Heart left ventricle (tissue), 16 donors: ENCODE measurements around the gene CC2D1A. TPM values are rescaled to one million over a fixed set of nuclear protein-coding genes. Genes with fewer than 3 reads are reported as not detected.

Experiments
- ATAC-seq, 4 donors: fragments of 200-7000 bp; cut with Tn5 transposase; one replicate each; pipeline ENCODE4 v1.9.1; 2020 to 2022; ENCODE audit warnings: moderate library complexity in 4 of 4, mild to moderate bottlenecking in 3 of 4, moderate number of reproducible peaks in 1 of 4
- DNase-seq, 5 donors: peaks; one replicate each; pipeline ENCODE4 v3.0.0-alpha.2; 2020
- H3K27ac ChIP-seq, 12 donors: fragments of 200-600 bp; sonication (generic) in 4 of 12; one replicate each; pipeline versions ENCODE4 v1.5.0 to v1.8.0; 2016 to 2022; ENCODE audit warnings: mild to moderate bottlenecking in 2 of 12
- H3K27me3 ChIP-seq, 9 donors: fragments of 200-600 bp; sonication (generic) in 2 of 9; one replicate each; pipeline versions ENCODE4 v1.5.1 to v1.8.0; 2016 to 2022; ENCODE audit warnings: mild to moderate bottlenecking in 3 of 9
- H3K36me3 ChIP-seq, 9 donors: fragments of 200-600 bp; sonication (generic) in 2 of 9; one replicate each; pipeline versions ENCODE4 v1.5.0 to v1.8.0; 2018 to 2022; ENCODE audit warnings: mild to moderate bottlenecking in 2 of 9
- H3K4me1 ChIP-seq, 12 donors: fragments of 200-600 bp; sonication (generic) in 4 of 12; one replicate each; pipeline versions ENCODE4 v1.5.0 to v1.8.0; 2016 to 2022; ENCODE audit warnings: mild to moderate bottlenecking in 3 of 12
- H3K4me3 ChIP-seq, 12 donors: fragments of 200-600 bp; sonication (generic) in 4 of 12; one replicate each; pipeline versions ENCODE4 v1.5.0 to v1.8.0; 2017 to 2022; ENCODE audit warnings: mild to moderate bottlenecking in 9 of 12, moderate library complexity in 4 of 12
- H3K9me3 ChIP-seq, 12 donors: fragments of 200-600 bp; sonication (generic) in 4 of 12; one replicate each; pipeline versions ENCODE4 v1.5.0 to v1.8.0; 2016 to 2022; ENCODE audit warnings: mild to moderate bottlenecking in 1 of 12
- CTCF ChIP-seq, 12 donors: fragments of 200-600 bp; sonication (generic) in 4 of 12; IDR thresholded peaks; one replicate each; pipeline versions ENCODE4 v1.5.0 to v1.8.0; 2018 to 2022; ENCODE audit warnings: antibody characterized with exemption in 12 of 12, mild to moderate bottlenecking in 5 of 12
- POLR2A ChIP-seq, 2 donors: fragments of 450-650 bp; IDR thresholded peaks; one replicate each; pipeline ENCODE4 v1.6.1; 2017; ENCODE audit warnings: antibody characterized with exemption in 2 of 2, mild to moderate bottlenecking in 2 of 2, moderate library complexity in 2 of 2
- WGBS, 4 donors: extraction: QIAGEN DNeasy Blood & Tissue Kit in 2 of 4; methylation state at CpG; one replicate each; pipeline versions ENCODE4 v1.1.5 to v1.1.7; 2013 to 2018; 5-methylcytosine and 5-hydroxymethylcytosine counted together
- intact Hi-C, 10 donors: fragments of 100-400 bp; cut with DNase I; formaldehyde crosslinking; loops; one replicate each; pipeline versions ENCODE4 v1.11.1 to v1.14.2; 2022
- microRNA counts, 2 donors: library from miRNA; unstranded; fragments of <30 nt; microRNA quantifications; one replicate each; lab custom pipeline; 2016
- microRNA-seq, 4 donors: library from miRNA; unstranded; fragments of <30 nt; microRNA quantifications; one replicate each; pipeline versions ENCODE4 to v1.2.0, GENCODE V29; 2017 to 2020
- polyA plus RNA-seq, 2 donors: library from polyadenylated mRNA; stranded (reverse); fragments of 200-250 nt; gene quantifications; one replicate each; pipeline ENCODE4 v1.2.3, GENCODE V29; 2013
- total RNA-seq, 9 donors: library from RNA; depleted of rRNA in 2 of 9; stranded (reverse); fragments of >200 nt in 2 of 9; fragmentation: NEBNext Ultra II Directional in 3 of 9; extraction: Animal tissue kit (Norgen Biotek cat#: 25700) in 3 of 9; gene quantifications; one replicate each; pipeline versions ENCODE4 v1.1.0 to v1.2.4, GENCODE V29; 2016 to 2023
- donor health status: ischemic (EF 13 %, LVEDD 7.1; RV severe dilation, severe dysfunction).
- donor health status: healthy with polysubstance abuse.
- donor health status: DM: no; HTN: yes; CAD: no.
- donor health status: DM: no; HTN: no; CAD: no.
- donor health status: ischemic (EF 25% LVEDD 6.9; RV normal size, moderate dysfunction).
- donor health status: ischemic (EF 25% LVEDD 5.7; RV mildly dilated, moderate dysfunction).
- donor health status: healthy.
- donor health status: DM: yes; HTN: yes; CAD: no.
- donor health status: ischemic (EF 35%, LVEDD 5.7; RV mildly dilated, moderate dysfunction).
- donor health status: nonischemic (EF 11% LVEDD 7.7; RV severe dilation, severe dysfunction).
- donor health status: DM: yes; HTN: yes; CAD: no.
- donor health status: PGD.
- donor health status: ischemic (EF 29% LVEDD 5.4; RV normal size, mild dysfunction).
- donor health status: nonischemic (EF 23%, LVEDD 6.1; RV moderate dilation, normal function).

The CC2D1A gene
- total and polyA plus RNA-seq, 11 donors: 14.4 to 36.3 (median 19.5) TPM

DNA sequence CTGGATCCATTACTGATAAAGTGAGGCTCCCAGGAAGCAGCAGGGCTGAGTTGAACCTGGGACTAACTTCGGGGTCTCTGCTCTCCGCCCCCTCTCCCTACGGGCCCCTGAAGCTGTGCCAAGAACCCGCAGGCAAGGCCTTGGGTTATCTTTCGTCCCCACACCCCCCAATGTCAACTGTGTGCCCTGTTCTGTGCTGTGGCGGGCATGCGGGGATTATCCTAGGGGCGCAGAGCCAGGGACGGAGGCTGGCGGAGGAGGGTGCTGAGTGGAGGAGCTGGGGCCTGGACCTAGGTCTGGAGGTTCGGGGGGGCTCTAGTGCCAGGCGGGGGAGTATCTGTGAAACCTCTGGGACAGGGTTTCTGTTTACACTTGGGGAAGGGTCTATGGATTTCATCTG lies 73.7 kb downstream of the CC2D1A start:
- Histone ChIP-seq H3K27me3 (no peaks in the 10 kb centered on the region), H3K27ac (peak overlapping the region in 2 of 12 donors; percentile 84 to 89), H3K9me3 (no peaks in the 10 kb centered on the region), H3K4me3 (peak overlapping the region in 2 of 12 donors; percentile 58 to 61), H3K4me1 (peaks cover 0 to 41% (median 18%) of the 10 kb centered on the region in 12 donors), H3K36me3 (peaks cover 0 to 26% (median 7%) of the 10 kb centered on the region in 9 donors)
- DNase-seq: no peak
- TF ChIP-seq POLR2A (IDR thresholded peaks at IDR 0.05) (no peak), CTCF (IDR thresholded peaks at IDR 0.05) (no peak)
- intact Hi-C loops: no loop called here
- WGBS, 4 donors: 81 to 93% (median 88%) methylated on average over 8 to 12 of the region's 12 CpGs
- ATAC-seq: no peak

DNA sequence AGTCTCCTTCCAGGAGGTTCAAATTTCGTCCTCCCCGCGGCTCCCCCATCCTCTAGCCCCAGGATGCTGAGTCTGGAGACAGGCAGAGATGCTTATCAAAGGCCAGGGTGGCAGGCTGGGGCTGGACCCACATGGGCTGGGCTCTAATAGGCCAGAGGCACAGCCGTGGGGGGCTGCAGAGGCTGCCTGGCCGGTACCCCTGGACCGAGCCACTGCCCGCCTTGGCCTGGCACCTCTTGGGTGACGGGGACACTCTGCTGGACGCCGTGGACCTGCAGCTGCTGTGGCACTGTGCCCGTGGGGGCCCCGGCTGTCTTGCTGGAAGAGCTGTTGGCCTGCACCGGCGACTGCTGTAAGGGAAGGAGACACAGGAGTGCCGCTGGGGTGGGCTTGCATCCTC lies 74.3 kb downstream of the CC2D1A start:
- no peaks in the 10 kb centered on the region for H3K27me3 ChIP-seq
- 92 to 97% (median 94%) methylated on average over 7 to 15 of the region's 15 CpGs for WGBS, 4 donors
- H3K27ac ChIP-seq: no peak overlapping the region
- DNase-seq: no peak
- no peaks in the 10 kb centered on the region for H3K9me3 ChIP-seq
- no peak for TF ChIP-seq CTCF (IDR thresholded peaks at IDR 0.05)
- no peak for TF ChIP-seq POLR2A (IDR thresholded peaks at IDR 0.05)
- intact Hi-C loops: no loop called here
- ATAC-seq: no peak
- H3K36me3 ChIP-seq: peaks cover 0 to 26% (median 7%) of the 10 kb centered on the region in 9 donors
- peaks cover 0 to 37% (median 17%) of the 10 kb centered on the region in 12 donors for H3K4me1 ChIP-seq
- H3K4me3 ChIP-seq: no peak overlapping the region

MicroRNAs within 50 kb of the gene (microRNA counts, 767-probe panel; counts per million panel counts)
- 2,613 to 2,663 counts per million in 2 donors for microRNA hsa-miR-181c-5p (lab: Ali Mortazavi, UCI)

Small RNA genes lying within 50 kb of the gene (microRNA-seq; reads per million reads assigned to microRNA genes)
- gene MIR181C (199 to 565 (median 327) reads per million in 4 donors), gene MIR181D (107 to 459 (median 347) reads per million in 4 donors)

Other genes starting within 250 kb of the CC2D1A start
- gene MRI1, start 141.7 kb upstream of the CC2D1A start, total RNA-seq: 10 to 100 TPM; 12.2 to 36.9 (median 15.6) TPM
- gene MRI1, start 141.7 kb upstream of the CC2D1A start, polyA plus RNA-seq: 10 to 100 TPM in 1 of 2 donors, 1 to 10 TPM in 1; 9.0 to 16.6 TPM
- 100 to 1,000 TPM in 2 of 9 donors, 10 to 100 TPM in 7; 79.3 to 435 (median 97.5) TPM for gene C19orf53, start 131.7 kb upstream of the CC2D1A start, total RNA-seq
- gene C19orf53, start 131.7 kb upstream of the CC2D1A start, polyA plus RNA-seq: 100 to 1,000 TPM; 159 to 346 TPM
- gene ZSWIM4, start 110.8 kb upstream of the CC2D1A start, total RNA-seq: 10 to 100 TPM in 1 of 9 donors, 1 to 10 TPM in 8; 2.0 to 10.9 (median 3.4) TPM
- gene ZSWIM4, start 110.8 kb upstream of the CC2D1A start, polyA plus RNA-seq: 1 to 10 TPM; 1.3 to 2.7 TPM
- gene NANOS3, start 29.1 kb upstream of the CC2D1A start, total RNA-seq: 1 to 10 TPM in 3 of 9 donors, under 1 TPM in 1, not detected in 5; 0.83 to 1.3 (median 1.1) TPM
- 1 to 10 TPM in 1 of 2 donors, under 1 TPM in 1; 0.36 to 1.7 TPM for gene NANOS3, start 29.1 kb upstream of the CC2D1A start, polyA plus RNA-seq
- gene BRME1, start 84 bp upstream of the CC2D1A start, total RNA-seq: 1 to 10 TPM in 1 of 9 donors, under 1 TPM in 6, not detected in 2; 0.23 to 1.2 (median 0.70) TPM
- 1 to 10 TPM in 1 of 2 donors, under 1 TPM in 1; 0.46 to 1.2 TPM for gene BRME1, start 84 bp upstream of the CC2D1A start, polyA plus RNA-seq
- 1 to 10 TPM in 5 of 9 donors, under 1 TPM in 3, not detected in 1; 0.36 to 6.3 (median 1.5) TPM for gene PODNL1, start 32.2 kb downstream of the CC2D1A start, total RNA-seq
- gene PODNL1, start 32.2 kb downstream of the CC2D1A start, polyA plus RNA-seq: 1 to 10 TPM; 1.6 to 1.7 TPM
- gene DCAF15, start 46.3 kb downstream of the CC2D1A start, total RNA-seq: 10 to 100 TPM in 8 of 9 donors, 1 to 10 TPM in 1; 8.4 to 21.4 (median 17.6) TPM
- gene DCAF15, start 46.3 kb downstream of the CC2D1A start, polyA plus RNA-seq: 10 to 100 TPM; 24.3 to 25.8 TPM
- gene RFX1, start 100.1 kb downstream of the CC2D1A start, total RNA-seq: 10 to 100 TPM in 5 of 9 donors, 1 to 10 TPM in 4; 6.0 to 15.4 (median 11.6) TPM
- gene RFX1, start 100.1 kb downstream of the CC2D1A start, polyA plus RNA-seq: 1 to 10 TPM; 4.0 to 6.2 TPM
- not detected for gene RLN3, start 121.9 kb downstream of the CC2D1A start, total RNA-seq
- not detected for gene RLN3, start 121.9 kb downstream of the CC2D1A start, polyA plus RNA-seq
- gene IL27RA, start 125.6 kb downstream of the CC2D1A start, total RNA-seq: 1 to 10 TPM; 2.4 to 8.2 (median 4.2) TPM
- gene IL27RA, start 125.6 kb downstream of the CC2D1A start, polyA plus RNA-seq: 1 to 10 TPM; 3.2 to 5.1 TPM
- gene PALM3, start 155.9 kb downstream of the CC2D1A start, total RNA-seq: under 1 TPM in 3 of 9 donors, not detected in 6; 0.14 to 0.60 (median 0.32) TPM
- under 1 TPM; 0.06 to 0.30 TPM for gene PALM3, start 155.9 kb downstream of the CC2D1A start, polyA plus RNA-seq
- gene MISP3, start 166.6 kb downstream of the CC2D1A start, total RNA-seq: 10 to 100 TPM in 1 of 9 donors, 1 to 10 TPM in 8; 3.5 to 28.7 (median 5.7) TPM
- 10 to 100 TPM in 1 of 2 donors, 1 to 10 TPM in 1; 5.7 to 10.0 TPM for gene MISP3, start 166.6 kb downstream of the CC2D1A start, polyA plus RNA-seq
- gene C19orf67, start 179.6 kb downstream of the CC2D1A start, total RNA-seq: not detected
- gene C19orf67, start 179.6 kb downstream of the CC2D1A start, polyA plus RNA-seq: not detected
- gene SAMD1, start 184.6 kb downstream of the CC2D1A start, total RNA-seq: 10 to 100 TPM; 30.5 to 55.5 (median 38.3) TPM
- gene SAMD1, start 184.6 kb downstream of the CC2D1A start, polyA plus RNA-seq: 10 to 100 TPM; 26.7 to 62.6 TPM
- 100 to 1,000 TPM; 216 to 554 (median 459) TPM for gene PRKACA, start 211.6 kb downstream of the CC2D1A start, total RNA-seq
- 100 to 1,000 TPM; 234 to 327 TPM for gene PRKACA, start 211.6 kb downstream of the CC2D1A start, polyA plus RNA-seq
- gene ASF1B, start 230.4 kb downstream of the CC2D1A start, total RNA-seq: 1 to 10 TPM in 4 of 9 donors, under 1 TPM in 5; 0.42 to 7.0 (median 0.91) TPM
- gene ASF1B, start 230.4 kb downstream of the CC2D1A start, polyA plus RNA-seq: 1 to 10 TPM in 1 of 2 donors, under 1 TPM in 1; 0.19 to 1.0 TPM